Measurements from ENCODE around the gene RHOBTB1. TPM values are rescaled to one million over a fixed set of nuclear protein-coding genes. Genes with fewer than 3 reads are reported as not detected.

The RHOBTB1 gene
- total and polyA plus RNA-seq, 4 donors: 2.7 to 11.8 (median 4.9) TPM

GRCh38 chr10:60863796-60864195 lies 80.2 kb downstream of the RHOBTB1 start (continued):
- TF ChIP-seq ZBTB33 (IDR thresholded peaks at IDR 0.05): no peak
- TF ChIP-seq MAX (IDR thresholded peaks at IDR 0.05): no peak

GRCh38 chr10:60862517-60862916 lies 81.5 kb downstream of the RHOBTB1 start:
- Histone ChIP-seq H3K4me1 (ENCODE audit: control insufficient read depth in 4 of 4, insufficient read depth in 4 of 4, low read length in 3 of 4) (no peaks in the 10 kb centered on the region), H3K9ac (ENCODE audit: low read depth in 1 of 2, low read length in 2 of 2) (no peak overlapping the region), H3K27me3 (ENCODE audit: control insufficient read depth in 4 of 4, insufficient read depth in 4 of 4, low read length in 3 of 4) (no peaks in the 10 kb centered on the region), H3K27ac (ENCODE audit: low read depth in 1 of 2, low read length in 2 of 2) (no peak overlapping the region), H3K4me3 (ENCODE audit: low read depth in 1 of 3, low read length in 3 of 3) (no peak overlapping the region), H3K9me3 (ENCODE audit: control insufficient read depth in 4 of 4, low read length in 3 of 4) (no peaks in the 10 kb centered on the region), H3K36me3 (ENCODE audit: control insufficient read depth in 4 of 4, insufficient read depth in 3 of 4, low read depth in 1 of 4, low read length in 3 of 4) (no peaks in the 10 kb centered on the region)
- DNase-seq (ENCODE audit: low spot score): no peak
- no peak for TF ChIP-seq HNF4G (IDR thresholded peaks at IDR 0.05)
- TF ChIP-seq TAF1 (conservative IDR thresholded peaks at IDR 0.05): no peak
- TF ChIP-seq REST (IDR thresholded peaks at IDR 0.05): no peak
- TF ChIP-seq JUND (IDR thresholded peaks at IDR 0.05): no peak
- no peak for TF ChIP-seq ATF3 (IDR thresholded peaks at IDR 0.05)
- TF ChIP-seq EGR1 (IDR thresholded peaks at IDR 0.05; ENCODE audit: low read depth in 2 of 2): no peak
- no peak for TF ChIP-seq CTCF (IDR thresholded peaks at IDR 0.05; ENCODE audit: low read depth, low read length, missing input control)
- TF ChIP-seq SP1 (IDR thresholded peaks at IDR 0.05): no peak
- no peak for TF ChIP-seq RAD21 (IDR thresholded peaks at IDR 0.05)
- no peak for TF ChIP-seq ZBTB33 (IDR thresholded peaks at IDR 0.05)
- TF ChIP-seq YY1 (IDR thresholded peaks at IDR 0.05): no peak
- TF ChIP-seq MAX (IDR thresholded peaks at IDR 0.05): no peak
- no peak for TF ChIP-seq GABPA (IDR thresholded peaks at IDR 0.05 in 1 of 2, conservative IDR thresholded peaks at IDR 0.05 in 1 of 2)
- TF ChIP-seq HNF4A (conservative IDR thresholded peaks at IDR 0.05): no peak

Data from liver (tissue), 9 donors.